Measurements from ENCODE around the gene OVOL3. TPM values are rescaled to one million over a fixed set of nuclear protein-coding genes. Genes with fewer than 3 reads are reported as not detected.

Gene OVOL3
- total RNA-seq, 3 donors from 2014 or later = not detected

GRCh38 chr19:36092566-36092965 lies 18.4 kb upstream of the OVOL3 start:
- DNase-seq (ENCODE audit: low spot score in 2 of 2) = no peak
- Histone ChIP-seq H3K36me3 (no peaks in the 10 kb centered on the region), H3K4me1 (no peaks in the 10 kb centered on the region), H3K27ac (no peak overlapping the region), H3K9me3 (no peaks in the 10 kb centered on the region), H3K4me3 (no peak overlapping the region), H3K27me3 (no peaks in the 10 kb centered on the region)
- intact Hi-C loops (cut with DNase I; ENCODE audit: low total_unique reads) = no loop called here
- TF ChIP-seq, protein P1, sequence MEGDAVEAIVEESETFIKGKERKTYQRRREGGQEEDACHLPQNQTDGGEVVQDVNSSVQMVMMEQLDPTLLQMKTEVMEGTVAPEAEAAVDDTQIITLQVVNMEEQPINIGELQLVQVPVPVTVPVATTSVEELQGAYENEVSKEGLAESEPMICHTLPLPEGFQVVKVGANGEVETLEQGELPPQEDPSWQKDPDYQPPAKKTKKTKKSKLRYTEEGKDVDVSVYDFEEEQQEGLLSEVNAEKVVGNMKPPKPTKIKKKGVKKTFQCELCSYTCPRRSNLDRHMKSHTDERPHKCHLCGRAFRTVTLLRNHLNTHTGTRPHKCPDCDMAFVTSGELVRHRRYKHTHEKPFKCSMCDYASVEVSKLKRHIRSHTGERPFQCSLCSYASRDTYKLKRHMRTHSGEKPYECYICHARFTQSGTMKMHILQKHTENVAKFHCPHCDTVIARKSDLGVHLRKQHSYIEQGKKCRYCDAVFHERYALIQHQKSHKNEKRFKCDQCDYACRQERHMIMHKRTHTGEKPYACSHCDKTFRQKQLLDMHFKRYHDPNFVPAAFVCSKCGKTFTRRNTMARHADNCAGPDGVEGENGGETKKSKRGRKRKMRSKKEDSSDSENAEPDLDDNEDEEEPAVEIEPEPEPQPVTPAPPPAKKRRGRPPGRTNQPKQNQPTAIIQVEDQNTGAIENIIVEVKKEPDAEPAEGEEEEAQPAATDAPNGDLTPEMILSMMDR (IDR thresholded peaks at IDR 0.05) = no peak
- TF ChIP-seq POLR2A (IDR thresholded peaks at IDR 0.05) (no peak), POLR2AphosphoS5 (IDR thresholded peaks at IDR 0.05) (no peak)

GRCh38 chr19:36093146-36093662 lies 17.7 kb upstream of the OVOL3 start:
- TF ChIP-seq, protein P1 (IDR thresholded peaks at IDR 0.05) = no peak
- TF ChIP-seq POLR2A (IDR thresholded peaks at IDR 0.05) (no peak), POLR2AphosphoS5 (IDR thresholded peaks at IDR 0.05) (no peak)
- Histone ChIP-seq H3K27ac (no peak overlapping the region), H3K27me3 (no peaks in the 10 kb centered on the region), H3K4me1 (no peaks in the 10 kb centered on the region), H3K4me3 (no peak overlapping the region), H3K36me3 (no peaks in the 10 kb centered on the region), H3K9me3 (no peaks in the 10 kb centered on the region)
- DNase-seq (ENCODE audit: low spot score in 2 of 2) = no peak
- intact Hi-C loops (cut with DNase I; ENCODE audit: low total_unique reads) = no loop called here

DNA sequence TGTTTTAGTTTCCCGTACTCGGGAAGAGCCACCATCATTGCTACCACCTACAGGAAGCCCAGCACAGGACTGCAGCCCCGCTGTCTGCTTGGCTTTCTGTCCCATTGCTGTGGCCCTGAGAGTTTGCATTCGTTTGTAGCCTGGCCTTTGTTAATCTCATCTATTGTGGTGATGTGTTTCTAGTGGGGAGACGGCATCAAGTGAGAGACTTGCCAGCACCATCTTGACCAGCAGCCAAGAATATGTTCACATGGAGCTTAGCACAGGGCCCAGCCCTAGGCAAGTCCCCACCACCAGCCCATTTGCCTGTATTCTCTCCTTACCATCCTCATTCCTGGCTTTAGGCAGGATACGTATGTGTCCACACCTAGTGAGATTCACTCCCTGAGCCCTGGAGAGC lies 17.3 kb upstream of the OVOL3 start:
- H3K27ac ChIP-seq = no peak overlapping the region

DNA sequence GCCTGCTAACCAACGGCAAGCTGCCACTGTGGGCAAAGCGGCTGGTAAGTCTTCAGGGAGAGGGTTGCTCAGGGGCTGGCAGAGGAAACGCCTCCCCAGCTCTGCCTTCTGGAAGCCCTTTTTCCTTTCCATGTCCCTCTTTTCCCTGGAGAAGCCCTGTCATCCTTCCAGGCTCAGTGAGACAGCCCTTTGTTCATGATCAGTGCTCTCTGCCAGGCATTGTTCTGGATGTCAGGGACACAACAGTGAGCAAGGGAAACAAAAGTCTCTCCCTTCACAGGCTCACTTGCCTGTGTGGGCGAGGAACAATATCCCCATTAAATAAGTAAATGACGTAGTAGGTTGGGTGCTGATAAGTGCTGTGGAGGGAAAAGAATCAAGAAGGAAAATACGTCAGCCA lies 13.9 kb upstream of the OVOL3 start:
- peak in 1 of 2 donors; percentile 46 for DNase-seq (ENCODE audit: low spot score in 2 of 2)
- Histone ChIP-seq H3K36me3 (no peaks in the 10 kb centered on the region), H3K27ac (peak overlapping the region; percentile 77 to 80), H3K27me3 (no peaks in the 10 kb centered on the region), H3K4me1 (no peaks in the 10 kb centered on the region), H3K9me3 (no peaks in the 10 kb centered on the region), H3K4me3 (no peak overlapping the region)
- TF ChIP-seq, protein P1 (IDR thresholded peaks at IDR 0.05) = no peak
- peak in 1 of 3 donors; percentile 8 for TF ChIP-seq POLR2AphosphoS5 (IDR thresholded peaks at IDR 0.05)
- intact Hi-C loops (cut with DNase I; ENCODE audit: low total_unique reads) = no loop called here

More for the DNA sequence above, 17.3 kb upstream of the OVOL3 start:
- Histone ChIP-seq H3K4me1 (no peaks in the 10 kb centered on the region), H3K4me3 (no peak overlapping the region), H3K27me3 (no peaks in the 10 kb centered on the region), H3K9me3 (no peaks in the 10 kb centered on the region), H3K36me3 (no peaks in the 10 kb centered on the region)
- intact Hi-C loops (cut with DNase I; ENCODE audit: low total_unique reads) = no loop called here
- TF ChIP-seq POLR2A (IDR thresholded peaks at IDR 0.05) = no peak
- TF ChIP-seq, protein P1 (IDR thresholded peaks at IDR 0.05) = no peak
- TF ChIP-seq POLR2AphosphoS5 (IDR thresholded peaks at IDR 0.05) = no peak
- no peak for DNase-seq (ENCODE audit: low spot score in 2 of 2)

DNA sequence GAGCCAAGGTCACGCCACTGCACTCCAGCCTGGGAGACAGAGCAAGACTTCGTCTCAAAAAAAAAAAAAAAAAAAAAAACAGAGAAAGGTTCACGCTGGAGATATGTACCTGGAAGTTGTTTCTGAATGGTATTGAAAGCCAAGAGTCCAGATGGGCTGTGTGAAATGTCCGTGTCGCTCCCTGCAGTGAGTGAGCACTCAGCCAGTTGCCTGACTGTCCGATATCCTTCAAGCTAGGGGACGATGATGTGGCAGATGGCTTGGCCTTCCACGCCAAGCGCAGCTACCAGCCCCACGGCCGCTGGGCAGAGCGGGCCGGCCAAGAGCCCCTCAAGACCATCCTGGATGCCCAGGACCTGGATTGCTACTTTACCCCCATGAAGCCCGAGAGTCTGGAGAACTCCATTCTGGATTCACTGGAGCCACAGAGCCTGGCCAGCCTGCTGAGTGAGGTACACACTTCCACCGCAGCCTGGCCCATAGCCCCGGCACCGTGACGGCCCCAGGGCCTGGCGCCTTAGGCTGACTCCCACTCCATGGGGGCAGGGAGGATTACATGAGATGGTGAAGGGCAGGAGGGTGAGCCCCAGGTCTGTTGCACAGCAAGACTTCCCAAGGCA lies 11.7 kb upstream of the OVOL3 start:
- TF ChIP-seq, protein P1 (IDR thresholded peaks at IDR 0.05) = no peak
- TF ChIP-seq POLR2A (IDR thresholded peaks at IDR 0.05) (no peak), POLR2AphosphoS5 (IDR thresholded peaks at IDR 0.05) (no peak)
- no peaks in the 10 kb centered on the region for H3K4me1 ChIP-seq
- DNase-seq (ENCODE audit: low spot score in 2 of 2) = no peak
- H3K27me3 ChIP-seq = no peaks in the 10 kb centered on the region
- intact Hi-C loops (cut with DNase I; ENCODE audit: low total_unique reads) = no loop called here
- no peak overlapping the region for H3K4me3 ChIP-seq
- H3K9me3 ChIP-seq = no peaks in the 10 kb centered on the region
- no peaks in the 10 kb centered on the region for H3K36me3 ChIP-seq
- no peak overlapping the region for H3K27ac ChIP-seq

All from breast epithelium (tissue), 4 donors.